Spinal cord (tissue), 10 donors: Measurements from ENCODE around the gene HLA-DQA1. TPM values are rescaled to one million over a fixed set of nuclear protein-coding genes. Genes with fewer than 3 reads are reported as not detected.
A peak's percentile ranks its signal among the peaks of the same experiment; 100 is the strongest.
"Not testable (repeated sequence)": the region's sequence is repeated elsewhere in the genome, so short reads cannot be mapped to it uniquely, and the experiment has no call there.

Experiments used
- DNase-seq, 6 donors: peaks; one replicate each; pipeline versions ENCODE4 v3.0.0 to v3.0.0-alpha.2; 2013 to 2015; ENCODE audit warnings: low spot score in 6 of 6, low read depth in 4 of 6
- H3K27ac ChIP-seq: one replicate; pipeline ENCODE4 v1.5.1; 2013; ENCODE audit warnings: low read depth, low read length, control low read depth
- H3K27me3 ChIP-seq: one replicate; pipeline ENCODE4 v1.6.1; 2013; ENCODE audit warnings: low read length; ENCODE audit not compliant: control insufficient read depth, insufficient read depth
- H3K36me3 ChIP-seq: one replicate; pipeline ENCODE4 v1.6.1; 2013; ENCODE audit warnings: low read length; ENCODE audit not compliant: control insufficient read depth, insufficient read depth
- H3K4me1 ChIP-seq: one replicate; pipeline ENCODE4 v1.6.1; 2013; ENCODE audit warnings: low read length; ENCODE audit not compliant: control insufficient read depth, insufficient read depth
- H3K4me3 ChIP-seq: one replicate; pipeline ENCODE4 v1.5.1; 2013; ENCODE audit warnings: low read depth, low read length, control low read depth
- H3K9me3 ChIP-seq: one replicate; pipeline ENCODE4 v1.6.1; 2013; ENCODE audit warnings: low read length; ENCODE audit not compliant: control insufficient read depth, insufficient read depth
- WGBS: methylation state at CpG from one replicate; pipeline ENCODE4 v1.1.5; 2013; ENCODE audit warnings: missing lambda C conversion rate; ENCODE audit not compliant: insufficient coverage; 5-methylcytosine and 5-hydroxymethylcytosine counted together
- polyA plus RNA-seq, 2 donors: library from polyadenylated mRNA; unstranded; fragments of 120-200 nt; gene quantifications; one replicate each; pipeline ENCODE4 v1.2.1, GENCODE V29; 2013; ENCODE audit not compliant: insufficient read length in 2 of 2
- total RNA-seq, 2 donors: library from RNA; depleted of rRNA in 1 of 2; stranded (reverse); fragments of 120-200 nt in 1 of 2; fragments of >200 nt in 1 of 2; gene quantifications; one replicate each; pipeline versions ENCODE4 v1.2.3 to v1.2.4, GENCODE V29; 2013 to 2014
- donor health status: healthy.

HLA-DQA1 gene
- total and polyA plus RNA-seq, 4 donors: 0.32 to 1.9 (median 0.78) TPM

- no CpG with 5 or more reads among the region's 2 CpGs for WGBS
- Histone ChIP-seq H3K36me3 (no peaks in the 10 kb centered on the region), H3K27me3 (no peaks in the 10 kb centered on the region), H3K4me3 (no peak overlapping the region), H3K9me3 (no peaks in the 10 kb centered on the region), H3K4me1 (no peaks in the 10 kb centered on the region), H3K27ac (no peak overlapping the region)
- DNase-seq: no peak
Observed at GRCh38 chr6:32655203-32655710, 18.1 kb downstream of the HLA-DQA1 start.

- H3K4me3 ChIP-seq, H3K36me3 ChIP-seq, H3K9me3 ChIP-seq, DNase-seq, H3K27ac ChIP-seq, H3K4me1 ChIP-seq, H3K27me3 ChIP-seq: not testable (repeated sequence)
- WGBS: no CpG with 5 or more reads among the region's 6 CpGs
Observed at GRCh38 chr6:32657329-32657728, 20.1 kb downstream of the HLA-DQA1 start.

- H3K36me3 ChIP-seq, DNase-seq, H3K9me3 ChIP-seq, H3K27me3 ChIP-seq, H3K27ac ChIP-seq, H3K4me3 ChIP-seq, H3K4me1 ChIP-seq: not testable (repeated sequence)
Observed at GRCh38 chr6:32657819-32658218, 20.6 kb downstream of the HLA-DQA1 start.

- Histone ChIP-seq H3K4me1 (no peaks in the 10 kb centered on the region), H3K36me3 (no peaks in the 10 kb centered on the region), H3K9me3 (no peaks in the 10 kb centered on the region), H3K27ac (no peak overlapping the region), H3K4me3 (no peak overlapping the region), H3K27me3 (no peaks in the 10 kb centered on the region)
- DNase-seq: no peak
- 64% methylated on average over 4 of the region's 6 CpGs for WGBS
Observed at GRCh38 chr6:32658268-32658897, 21.2 kb downstream of the HLA-DQA1 start.

GRCh38 chr6:32659856-32660595 is 22.8 kb downstream of the HLA-DQA1 start:
- Histone ChIP-seq H3K36me3 (no peaks in the 10 kb centered on the region), H3K27me3 (peaks cover 2% of the 10 kb centered on the region), H3K4me3 (no peak overlapping the region), H3K27ac (no peak overlapping the region), H3K9me3 (no peaks in the 10 kb centered on the region), H3K4me1 (no peaks in the 10 kb centered on the region)
- WGBS: 61% methylated on average over 3 of the region's 4 CpGs
- DNase-seq: no peak

- Histone ChIP-seq H3K4me3 (no peak overlapping the region), H3K4me1 (no peaks in the 10 kb centered on the region), H3K27ac (no peak overlapping the region), H3K9me3 (no peaks in the 10 kb centered on the region), H3K36me3 (no peaks in the 10 kb centered on the region), H3K27me3 (peaks cover 6% of the 10 kb centered on the region)
- no peak for DNase-seq
- 90% methylated on average over 4 of the region's 7 CpGs for WGBS
Observed at GRCh38 chr6:32662099-32662498, 24.9 kb downstream of the HLA-DQA1 start.

- Histone ChIP-seq H3K27ac (no peak overlapping the region), H3K9me3 (no peaks in the 10 kb centered on the region), H3K4me3 (no peak overlapping the region), H3K36me3 (no peaks in the 10 kb centered on the region), H3K27me3 (peaks cover 6% of the 10 kb centered on the region), H3K4me1 (no peaks in the 10 kb centered on the region)
- no peak for DNase-seq
- no CpG with 5 or more reads among the region's 5 CpGs for WGBS
Observed at GRCh38 chr6:32662836-32663235, 25.6 kb downstream of the HLA-DQA1 start.

- H3K27me3 ChIP-seq: peaks cover 7% of the 10 kb centered on the region
- H3K36me3 ChIP-seq: no peaks in the 10 kb centered on the region
- H3K4me3 ChIP-seq: peak overlapping the region; percentile 18
- 25% methylated on average over 14 of the region's 26 CpGs for WGBS
- no peak overlapping the region for H3K27ac ChIP-seq
- DNase-seq: no peak
- H3K9me3 ChIP-seq: no peaks in the 10 kb centered on the region
- no peaks in the 10 kb centered on the region for H3K4me1 ChIP-seq
Observed at GRCh38 chr6:32664354-32664753, 27.1 kb downstream of the HLA-DQA1 start.

- Histone ChIP-seq H3K27me3 (peaks cover 7% of the 10 kb centered on the region), H3K36me3 (no peaks in the 10 kb centered on the region), H3K9me3 (no peaks in the 10 kb centered on the region), H3K4me3 (peak overlapping the region; percentile 18), H3K4me1 (no peaks in the 10 kb centered on the region), H3K27ac (no peak overlapping the region)
- peak in 2 of 6 donors; percentile 6 to 34 for DNase-seq
- WGBS: under 1% methylated on average over 45 of the region's 47 CpGs
Observed at GRCh38 chr6:32664827-32665362, 27.7 kb downstream of the HLA-DQA1 start.

- no peak overlapping the region for H3K27ac ChIP-seq
- no peak for DNase-seq
- no peaks in the 10 kb centered on the region for H3K4me1 ChIP-seq
- WGBS: 17% methylated on average over 3 of the region's 3 CpGs
- no peaks in the 10 kb centered on the region for H3K36me3 ChIP-seq
- H3K27me3 ChIP-seq: peaks cover 7% of the 10 kb centered on the region
- no peaks in the 10 kb centered on the region for H3K9me3 ChIP-seq
- peak overlapping the region; percentile 5 for H3K4me3 ChIP-seq
Observed at GRCh38 chr6:32665661-32666060, 28.5 kb downstream of the HLA-DQA1 start.
